Liver (tissue), 9 donors: ENCODE data around the gene KHK. TPM values are rescaled to one million over a fixed set of nuclear protein-coding genes. Genes with fewer than 3 reads are reported as not detected.

Source experiments
- DNase-seq: peaks from one replicate; pipeline ENCODE4 v3.0.0-alpha.2; 2017; ENCODE audit warnings: low spot score
- H3K27ac ChIP-seq, 2 donors: one replicate each; pipeline ENCODE4 v1.7.0; 2013; ENCODE audit warnings: inconsistent platforms in 2 of 2, low read length in 2 of 2, control low read depth in 1 of 2, low read depth in 1 of 2, mild to moderate bottlenecking in 1 of 2
- H3K27me3 ChIP-seq, 4 donors: one replicate each; pipeline versions ENCODE4 v1.6.1 to v1.7.0; 2013; ENCODE audit warnings: low read length in 3 of 4, inconsistent platforms in 1 of 4, mild to moderate bottlenecking in 1 of 4, moderate library complexity in 1 of 4; ENCODE audit not compliant: control insufficient read depth in 4 of 4, insufficient read depth in 4 of 4
- H3K36me3 ChIP-seq, 4 donors: one replicate each; pipeline versions ENCODE4 v1.6.1 to v1.7.0; 2013; ENCODE audit warnings: low read length in 3 of 4, mild to moderate bottlenecking in 3 of 4, low read depth in 1 of 4, moderate library complexity in 1 of 4; ENCODE audit not compliant: control insufficient read depth in 4 of 4, insufficient read depth in 3 of 4
- H3K4me1 ChIP-seq, 4 donors: one replicate each; pipeline versions ENCODE4 v1.6.1 to v1.7.0; 2013; ENCODE audit warnings: low read length in 3 of 4, mild to moderate bottlenecking in 3 of 4, moderate library complexity in 1 of 4; ENCODE audit not compliant: control insufficient read depth in 4 of 4, insufficient read depth in 4 of 4
- H3K4me3 ChIP-seq, 3 donors: one replicate each; pipeline versions ENCODE4 v1.6.1 to v1.7.0; 2013; ENCODE audit warnings: low read length in 3 of 3, control low read depth in 1 of 3, low read depth in 1 of 3, mild to moderate bottlenecking in 1 of 3
- H3K9ac ChIP-seq, 2 donors: one replicate each; pipeline ENCODE4 v1.7.0; 2013; ENCODE audit warnings: low read length in 2 of 2, mild to moderate bottlenecking in 2 of 2, moderate library complexity in 2 of 2, control low read depth in 1 of 2, low read depth in 1 of 2
- H3K9me3 ChIP-seq, 4 donors: one replicate each; pipeline versions ENCODE4 v1.6.1 to v1.7.0; 2013; ENCODE audit warnings: low read length in 3 of 4; ENCODE audit not compliant: control insufficient read depth in 4 of 4
- ATF3 ChIP-seq: IDR thresholded peaks from 2 replicates; pipeline ENCODE4 v1.6.1; 2016; ENCODE audit warnings: antibody characterized with exemption
- FOXA2 ChIP-seq: IDR thresholded peaks from 2 replicates; pipeline ENCODE4 v1.6.1; 2016; ENCODE audit warnings: antibody characterized with exemption
- HNF4A ChIP-seq, 2 donors: conservative IDR thresholded peaks; 2 replicates each; pipeline ENCODE4 v1.6.1; 2016; ENCODE audit warnings: antibody characterized with exemption in 2 of 2, mild to moderate bottlenecking in 2 of 2
- HNF4G ChIP-seq: IDR thresholded peaks from 2 replicates; pipeline ENCODE4 v1.6.1; 2016; ENCODE audit warnings: antibody characterized with exemption
- JUND ChIP-seq, 2 donors: IDR thresholded peaks; 2 replicates each; pipeline ENCODE4 v1.6.1; 2016; ENCODE audit warnings: antibody characterized with exemption in 2 of 2
- NR2F2 ChIP-seq: IDR thresholded peaks from 2 replicates; pipeline ENCODE4 v1.6.1; 2016; ENCODE audit warnings: antibody characterized with exemption
- RAD21 ChIP-seq, 2 donors: IDR thresholded peaks; 2 replicates each; pipeline ENCODE4 v1.6.1; 2016; ENCODE audit warnings: antibody characterized with exemption in 2 of 2, mild to moderate bottlenecking in 2 of 2
- RXRA ChIP-seq, 2 donors: IDR thresholded peaks; 2 replicates each; pipeline ENCODE4 v1.6.1; 2017 to 2018; ENCODE audit warnings: antibody characterized with exemption in 2 of 2, mild to moderate bottlenecking in 1 of 2
- YY1 ChIP-seq: IDR thresholded peaks from 2 replicates; pipeline ENCODE4 v1.6.1; 2016; ENCODE audit warnings: antibody characterized with exemption, mild to moderate bottlenecking
- ZBTB33 ChIP-seq: IDR thresholded peaks from 2 replicates; pipeline ENCODE4 v1.6.1; 2016; ENCODE audit warnings: antibody characterized with exemption
- WGBS: extraction: QIAGEN DNeasy Blood & Tissue Kit; methylation state at CpG from one replicate; pipeline ENCODE4 v1.1.7; 2013; 5-methylcytosine and 5-hydroxymethylcytosine counted together
- polyA plus RNA-seq, 2 donors: library from polyadenylated mRNA; stranded (reverse) in 1 of 2; unstranded in 1 of 2; fragments of 200-250 nt in 1 of 2; fragments of >200 nt in 1 of 2; fragmentation: Nextera tagmentation in 1 of 2; extraction: Ambion mirVana in 1 of 2; gene quantifications; one replicate each; pipeline versions ENCODE4 v1.2.1 to v1.2.3, GENCODE V29; 2013 to 2015
- total RNA-seq, 2 donors: library from RNA; depleted of rRNA; stranded (reverse); fragments of >200 nt; gene quantifications; one replicate each; pipeline ENCODE4 v1.2.3, GENCODE V29; 2014
- donor health status: healthy.
- donor health status: healthy.
- donor health status: healthy.
- donor health status: healthy.
- donor health status: healthy.

KHK gene
- total and polyA plus RNA-seq, 4 donors, result 26.1 to 462 (median 188) TPM

- Histone ChIP-seq H3K4me3 (no peak overlapping the region), H3K4me1 (peaks cover 0 to 20% (median 9%) of the 10 kb centered on the region in 4 donors), H3K9me3 (no peaks in the 10 kb centered on the region), H3K36me3 (peaks cover 0 to 18% (median 14%) of the 10 kb centered on the region in 4 donors), H3K27me3 (no peaks in the 10 kb centered on the region), H3K9ac (no peak overlapping the region), H3K27ac (peak overlapping the region in 1 of 2 donors; percentile 7)
- 73% methylated on average over 15 of the region's 15 CpGs for WGBS
- DNase-seq, result no peak
- TF ChIP-seq ZBTB33 (no peak), RXRA (IDR thresholded peaks at IDR 0.05) (peak in 1 of 2 donors; percentile 19), NR2F2 (peak; percentile 49), RAD21 (IDR thresholded peaks at IDR 0.05) (peak in 1 of 2 donors; percentile 2), JUND (IDR thresholded peaks at IDR 0.05) (no peak)
These were observed 27.3 kb upstream of the KHK start for GRCh38 chr2:27059141-27059820.

- WGBS, result 43% methylated on average over 3 of the region's 3 CpGs
- Histone ChIP-seq H3K4me1 (peaks cover 0 to 20% (median 9%) of the 10 kb centered on the region in 4 donors), H3K27ac (no peak overlapping the region), H3K9me3 (no peaks in the 10 kb centered on the region), H3K4me3 (no peak overlapping the region), H3K9ac (no peak overlapping the region), H3K36me3 (peaks cover 0 to 11% (median 8%) of the 10 kb centered on the region in 4 donors), H3K27me3 (no peaks in the 10 kb centered on the region)
- TF ChIP-seq FOXA2 (no peak), HNF4A (conservative IDR thresholded peaks at IDR 0.05) (peak; percentile 14 to 28), YY1 (no peak), ZBTB33 (no peak)
- DNase-seq, result no peak
These were observed 26.2 kb upstream of the KHK start for GRCh38 chr2:27060323-27060722.

- H3K27me3 ChIP-seq, result no peaks in the 10 kb centered on the region
- H3K36me3 ChIP-seq, result peaks cover 0 to 15% (median 11%) of the 10 kb centered on the region in 4 donors
- peaks cover 2 to 16% (median 7%) of the 10 kb centered on the region in 4 donors for H3K4me1 ChIP-seq
- no peaks in the 10 kb centered on the region for H3K9me3 ChIP-seq
- no peak for DNase-seq
- H3K4me3 ChIP-seq, result no peak overlapping the region
- TF ChIP-seq HNF4G (no peak), NR2F2 (no peak), ATF3 (no peak)
- no peak overlapping the region for H3K27ac ChIP-seq
- H3K9ac ChIP-seq, result no peak overlapping the region
- 87% methylated on average over 3 of the region's 3 CpGs for WGBS
These were observed 21.4 kb upstream of the KHK start for GRCh38 chr2:27065128-27065527.
